Neural progenitor cell (in vitro differentiated cells): ENCODE measurements around the gene HBZ. TPM values are rescaled to one million over a fixed set of nuclear protein-coding genes. Genes with fewer than 3 reads are reported as not detected.

Source experiments
- DNase-seq: peaks from one replicate; pipeline ENCODE4 v3.0.0-alpha.2; 2016; ENCODE audit warnings: low spot score
- H2AFZ ChIP-seq: fragments of 200-600 bp; sonication (generic); replicated peaks from 2 replicates; pipeline ENCODE4 v1.6.1; 2016; ENCODE audit warnings: antibody characterized with exemption
- H3F3A ChIP-seq: fragments of 200-600 bp; sonication (generic); 2 replicates; pipeline ENCODE4 v1.6.1; 2016; ENCODE audit warnings: antibody characterized with exemption, low read depth
- H3K27ac ChIP-seq: fragments of 200-600 bp; sonication (generic); 2 replicates; pipeline ENCODE4 v1.5.1; 2016; ENCODE audit warnings: mild to moderate bottlenecking
- H3K27me3 ChIP-seq: fragments of 200-600 bp; sonication (generic); 2 replicates; pipeline ENCODE4 v1.6.1; 2016; ENCODE audit warnings: mild to moderate bottlenecking, moderate library complexity
- H3K36me3 ChIP-seq: fragments of 200-600 bp; sonication (generic); 2 replicates; pipeline ENCODE4 v1.5.1; 2016
- H3K4me1 ChIP-seq: fragments of 200-600 bp; sonication (generic); 2 replicates; pipeline ENCODE4 v1.6.1; 2016; ENCODE audit warnings: mixed run types
- H3K4me2 ChIP-seq: fragments of 200-600 bp; sonication (generic); 2 replicates; pipeline ENCODE4 v1.6.1; 2016
- H3K4me3 ChIP-seq: fragments of 200-600 bp; sonication (generic); 2 replicates; pipeline ENCODE4 v1.5.1; 2016
- H3K79me2 ChIP-seq: fragments of 200-600 bp; sonication (generic); 2 replicates; pipeline ENCODE4 v1.6.1; 2016; ENCODE audit warnings: low read depth
- H3K9ac ChIP-seq: fragments of 200-600 bp; sonication (generic); 2 replicates; pipeline ENCODE4 v1.6.1; 2016
- H3K9me3 ChIP-seq: fragments of 200-600 bp; sonication (generic); 2 replicates; pipeline ENCODE4 v1.5.1; 2016; ENCODE audit warnings: low read depth
- H4K20me1 ChIP-seq: fragments of 200-600 bp; sonication (generic); 2 replicates; pipeline ENCODE4 v1.6.1; 2016; ENCODE audit warnings: low read depth
- H3K27ac Mint-ChIP-seq: 3 replicates; pipeline ENCODE4 v1.8.0; 2021; ENCODE audit warnings: mixed read lengths
- H3K27me3 Mint-ChIP-seq: 2 replicates; pipeline ENCODE4 v1.8.0; 2022; ENCODE audit warnings: low read depth, mild to moderate bottlenecking, inconsistent platforms, moderate library complexity, mixed read lengths; ENCODE audit not compliant: insufficient read depth
- H3K36me3 Mint-ChIP-seq: 3 replicates; pipeline ENCODE4 v1.8.0; 2021; ENCODE audit warnings: mixed read lengths
- H3K4me1 Mint-ChIP-seq: 3 replicates; pipeline ENCODE4 v1.8.0; 2021; ENCODE audit warnings: mixed read lengths
- H3K4me3 Mint-ChIP-seq: 3 replicates; pipeline ENCODE4 v1.8.0; 2021; ENCODE audit warnings: mild to moderate bottlenecking, moderate library complexity, mixed read lengths
- H3K9me3 Mint-ChIP-seq: 3 replicates; pipeline ENCODE4 v1.8.0; 2020; ENCODE audit warnings: mixed read lengths
- EZH2 ChIP-seq: fragments of 200-600 bp; sonication (generic); IDR thresholded peaks from 2 replicates; pipeline ENCODE4 v1.6.1; 2017; ENCODE audit warnings: antibody characterized with exemption, mild to moderate bottlenecking, moderate library complexity
- EZH2phosphoT487 ChIP-seq: fragments of 200-600 bp; sonication (generic); IDR thresholded peaks from 2 replicates; pipeline ENCODE4 v1.6.1; 2017; ENCODE audit warnings: antibody characterized with exemption
- total RNA-seq: library from RNA; depleted of rRNA; stranded (reverse); fragments of >200 nt; gene quantifications from 2 replicates; pipeline ENCODE4 v1.2.3, GENCODE V29; 2015; ENCODE audit warnings: low replicate concordance
- TF ChIP-seq, protein P1 (sequence below): fragments of 200-600 bp; sonication (generic); IDR thresholded peaks from 2 replicates; pipeline ENCODE4 v1.5.1; 2017; ENCODE audit warnings: antibody characterized with exemption, mild to moderate bottlenecking

HBZ gene
- total RNA-seq, 1 donor from 2014 or later, result not detected

DNA sequence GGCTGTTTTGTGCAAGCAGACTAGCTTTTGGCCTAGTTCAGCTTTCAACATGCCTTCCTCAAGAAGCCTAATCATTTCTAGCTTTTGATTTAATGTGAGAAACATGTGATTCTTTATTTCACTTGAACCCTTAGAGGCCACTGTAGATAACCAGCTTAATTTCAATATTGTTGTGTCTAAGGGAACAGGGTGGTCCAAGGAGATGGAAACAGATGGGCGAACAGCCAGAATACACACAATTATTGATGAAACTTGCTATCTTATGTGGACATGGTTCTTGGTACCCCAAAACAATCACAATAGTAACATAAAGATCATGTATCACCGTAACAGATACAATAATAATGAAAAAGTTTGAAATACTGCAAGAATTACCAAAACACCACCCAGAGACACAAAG lies 18.7 kb upstream of the HBZ start:
- Histone ChIP-seq H4K20me1 (peaks cover 4% of the 10 kb centered on the region), H3K36me3 (no peaks in the 10 kb centered on the region), H3K4me1 (peaks cover 3% of the 10 kb centered on the region), H3K4me2 (no peak overlapping the region), H3K27me3 (no peaks in the 10 kb centered on the region), H3K4me3 (no peak overlapping the region), H3K9me3 (no peaks in the 10 kb centered on the region), H3K9ac (no peak overlapping the region), H3K27ac (no peak overlapping the region), H3K79me2 (peaks cover 34% of the 10 kb centered on the region), H3F3A (peaks cover 10% of the 10 kb centered on the region), H2AFZ (no peak overlapping the region)
- Mint-ChIP-seq H3K4me1 (no peaks in the 10 kb centered on the region), H3K4me3 (no peak overlapping the region), H3K9me3 (no peaks in the 10 kb centered on the region), H3K36me3 (peaks cover 7% of the 10 kb centered on the region), H3K27me3 (peaks cover 2% of the 10 kb centered on the region), H3K27ac (no peak overlapping the region)
- TF ChIP-seq EZH2phosphoT487 (no peak), EZH2 (no peak)
- TF ChIP-seq, protein P1, sequence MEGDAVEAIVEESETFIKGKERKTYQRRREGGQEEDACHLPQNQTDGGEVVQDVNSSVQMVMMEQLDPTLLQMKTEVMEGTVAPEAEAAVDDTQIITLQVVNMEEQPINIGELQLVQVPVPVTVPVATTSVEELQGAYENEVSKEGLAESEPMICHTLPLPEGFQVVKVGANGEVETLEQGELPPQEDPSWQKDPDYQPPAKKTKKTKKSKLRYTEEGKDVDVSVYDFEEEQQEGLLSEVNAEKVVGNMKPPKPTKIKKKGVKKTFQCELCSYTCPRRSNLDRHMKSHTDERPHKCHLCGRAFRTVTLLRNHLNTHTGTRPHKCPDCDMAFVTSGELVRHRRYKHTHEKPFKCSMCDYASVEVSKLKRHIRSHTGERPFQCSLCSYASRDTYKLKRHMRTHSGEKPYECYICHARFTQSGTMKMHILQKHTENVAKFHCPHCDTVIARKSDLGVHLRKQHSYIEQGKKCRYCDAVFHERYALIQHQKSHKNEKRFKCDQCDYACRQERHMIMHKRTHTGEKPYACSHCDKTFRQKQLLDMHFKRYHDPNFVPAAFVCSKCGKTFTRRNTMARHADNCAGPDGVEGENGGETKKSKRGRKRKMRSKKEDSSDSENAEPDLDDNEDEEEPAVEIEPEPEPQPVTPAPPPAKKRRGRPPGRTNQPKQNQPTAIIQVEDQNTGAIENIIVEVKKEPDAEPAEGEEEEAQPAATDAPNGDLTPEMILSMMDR, result no peak
- DNase-seq, result no peak

DNA sequence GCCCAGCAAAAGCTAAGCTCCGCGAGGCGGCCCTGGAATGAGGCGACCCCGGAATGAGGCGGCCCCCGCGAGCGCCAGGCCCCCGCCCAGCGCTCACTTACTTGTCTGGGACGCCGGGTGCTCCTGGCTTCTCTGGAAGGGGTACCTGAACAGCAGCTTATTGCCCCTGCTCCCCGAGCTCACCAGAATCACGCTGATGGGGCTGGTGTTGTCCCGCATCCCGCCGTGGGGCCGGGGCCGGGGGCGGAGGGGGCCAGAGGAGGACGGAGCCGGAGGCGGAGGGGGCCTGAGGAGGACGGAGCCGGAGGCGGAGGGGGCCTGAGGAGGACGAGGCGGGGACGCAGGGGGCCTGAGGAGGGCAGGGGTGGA lies 14.4 kb upstream of the HBZ start:
- H3K4me2 ChIP-seq, result peak overlapping the region; percentile 77
- peaks cover 26% of the 10 kb centered on the region for H3K79me2 ChIP-seq
- H3K4me3 Mint-ChIP-seq, result peak overlapping the region; percentile 89
- H4K20me1 ChIP-seq, result no peaks in the 10 kb centered on the region
- TF ChIP-seq, protein P1, result no peak
- TF ChIP-seq EZH2, result peak; percentile 52
- H3K27me3 Mint-ChIP-seq, result peaks cover 6% of the 10 kb centered on the region
- H3K4me1 ChIP-seq, result peaks cover 3% of the 10 kb centered on the region
- H3K36me3 ChIP-seq, result no peaks in the 10 kb centered on the region
- H3K27ac ChIP-seq, result peak overlapping the region; percentile 74
- no peaks in the 10 kb centered on the region for H3K4me1 Mint-ChIP-seq
- peaks cover 26% of the 10 kb centered on the region for H3F3A ChIP-seq
- peak; percentile 81 for DNase-seq
- no peaks in the 10 kb centered on the region for H3K9me3 ChIP-seq
- peak overlapping the region; percentile 33 for H2AFZ ChIP-seq
- no peaks in the 10 kb centered on the region for H3K9me3 Mint-ChIP-seq
- no peaks in the 10 kb centered on the region for H3K27me3 ChIP-seq
- peak overlapping the region; percentile 65 for H3K4me3 ChIP-seq
- H3K9ac ChIP-seq, result peak overlapping the region; percentile 17
- peak overlapping the region; percentile 81 for H3K27ac Mint-ChIP-seq
- peaks cover 5% of the 10 kb centered on the region for H3K36me3 Mint-ChIP-seq

DNA sequence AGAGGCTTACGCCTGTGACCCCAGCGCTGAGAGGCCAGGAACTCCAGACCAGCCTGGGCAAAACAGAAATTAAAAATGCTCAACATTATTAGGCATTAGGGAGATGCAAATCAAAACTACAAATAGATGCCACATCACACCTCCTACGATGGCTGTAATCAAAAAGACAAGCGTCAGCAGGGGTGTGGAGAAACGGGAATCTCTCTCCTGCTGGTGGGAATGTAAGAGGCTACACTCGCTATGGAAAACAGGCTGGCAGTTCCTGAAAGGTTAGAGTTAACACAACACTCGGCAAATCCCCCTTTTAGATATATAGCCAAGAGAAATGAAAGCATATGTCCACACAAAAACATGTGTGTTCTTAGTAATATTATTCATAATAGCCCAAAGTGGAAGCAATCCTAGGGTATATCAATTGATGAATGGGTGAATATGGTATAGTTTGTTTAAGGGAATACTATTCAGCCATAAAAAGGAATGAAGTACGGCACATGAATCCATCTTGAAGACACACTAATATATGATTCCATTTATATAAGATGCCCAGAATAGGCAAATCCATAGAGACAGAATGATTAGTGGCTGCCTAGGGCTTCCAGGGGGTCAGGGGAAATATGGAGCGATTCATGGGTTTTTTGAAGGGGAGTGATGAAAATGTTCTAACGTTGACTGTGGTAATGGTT lies 12.1 kb upstream of the HBZ start:
- no peaks in the 10 kb centered on the region for H3K36me3 ChIP-seq
- no peaks in the 10 kb centered on the region for H3K9me3 ChIP-seq
- Mint-ChIP-seq H3K27me3 (peaks cover 13% of the 10 kb centered on the region), H3K36me3 (peaks cover 3% of the 10 kb centered on the region), H3K27ac (no peak overlapping the region), H3K4me3 (peak overlapping the region; percentile 10), H3K9me3 (no peaks in the 10 kb centered on the region), H3K4me1 (no peaks in the 10 kb centered on the region)
- TF ChIP-seq, protein P1, result no peak
- no peak for TF ChIP-seq EZH2
- no peak for TF ChIP-seq EZH2phosphoT487
- no peaks in the 10 kb centered on the region for H4K20me1 ChIP-seq
- peaks cover 20% of the 10 kb centered on the region for H3K79me2 ChIP-seq
- no peak overlapping the region for H2AFZ ChIP-seq
- H3K4me3 ChIP-seq, result no peak overlapping the region
- no peak for DNase-seq
- no peak overlapping the region for H3K4me2 ChIP-seq
- peaks cover 26% of the 10 kb centered on the region for H3F3A ChIP-seq
- H3K27ac ChIP-seq, result no peak overlapping the region
- H3K27me3 ChIP-seq, result no peaks in the 10 kb centered on the region
- H3K9ac ChIP-seq, result no peak overlapping the region
- peaks cover 3% of the 10 kb centered on the region for H3K4me1 ChIP-seq
